Memory B cell (primary cell): ENCODE measurements around the gene C5orf47.

Experiments used
- ATAC-seq: fragments of 150-1000 bp; cut with Tn5 transposase; 2 replicates; pipeline ENCODE4 v1.10.0; 2021; ENCODE audit warnings: low read depth, mild to moderate bottlenecking, moderate library complexity
- DNase-seq, 2 donors: peaks; one replicate each; pipeline ENCODE4 v3.0.0; 2022; ENCODE audit warnings: low spot score in 2 of 2
- H3K27ac Mint-ChIP-seq: one replicate; pipeline ENCODE4 v1.8.0; 2022; ENCODE audit warnings: mild to moderate bottlenecking, moderate library complexity, mixed read lengths
- H3K27me3 Mint-ChIP-seq: one replicate; pipeline ENCODE4 v1.8.0; 2022; ENCODE audit warnings: mixed read lengths
- H3K36me3 Mint-ChIP-seq: one replicate; pipeline ENCODE4 v1.8.0; 2022; ENCODE audit warnings: mild to moderate bottlenecking, mixed read lengths
- H3K4me1 Mint-ChIP-seq: one replicate; pipeline ENCODE4 v1.8.0; 2022; ENCODE audit warnings: mixed read lengths
- H3K4me3 Mint-ChIP-seq: one replicate; pipeline ENCODE4 v1.8.0; 2022; ENCODE audit warnings: mild to moderate bottlenecking, moderate library complexity, mixed read lengths
- H3K9me3 Mint-ChIP-seq: one replicate; pipeline ENCODE4 v1.8.0; 2022; ENCODE audit warnings: mixed read lengths

C5orf47 gene

DNA sequence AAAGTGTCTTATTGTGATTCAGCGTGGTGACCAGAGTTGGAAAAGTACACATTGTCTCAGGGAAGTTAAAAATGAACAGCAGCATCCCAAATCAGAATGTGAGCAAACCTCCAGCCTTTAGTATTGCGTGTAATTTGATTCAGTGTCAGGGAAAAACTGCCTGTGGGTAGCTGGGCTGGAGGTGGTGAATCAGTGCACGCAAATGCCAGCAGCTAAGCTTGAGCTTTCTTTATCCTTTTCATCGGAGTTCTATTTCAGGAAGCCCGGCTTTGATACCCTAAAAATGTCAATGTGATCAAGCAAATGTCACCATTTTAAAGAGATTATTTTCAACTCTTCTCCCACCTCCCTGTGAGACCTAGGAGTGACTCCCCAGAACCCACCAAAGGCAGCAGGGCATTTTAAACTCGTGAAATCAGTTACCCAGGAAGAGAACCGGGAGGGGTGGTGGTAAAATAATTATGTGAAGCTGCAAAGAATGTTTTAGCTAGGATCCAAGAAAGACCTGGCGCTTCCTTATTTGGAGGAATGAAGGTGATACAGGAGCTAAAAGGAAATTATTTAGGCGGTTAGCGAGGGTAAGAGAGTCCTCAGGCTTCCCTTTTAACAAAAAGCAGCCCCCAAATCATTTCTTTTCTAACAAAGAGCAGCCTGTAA is 25.7 kb upstream of the C5orf47 start:
- ATAC-seq (no peak), DNase-seq (no peak)
- H3K27ac Mint-ChIP-seq: no peak overlapping the region
- no peak overlapping the region for H3K4me3 Mint-ChIP-seq
- peaks cover 2% of the 10 kb centered on the region for H3K36me3 Mint-ChIP-seq
- no peaks in the 10 kb centered on the region for H3K4me1 Mint-ChIP-seq
- peaks cover 1% of the 10 kb centered on the region for H3K27me3 Mint-ChIP-seq
- no peaks in the 10 kb centered on the region for H3K9me3 Mint-ChIP-seq

GRCh38 chr5:173963867-173964441 is 25.0 kb upstream of the C5orf47 start:
- no peak for ATAC-seq
- no peak overlapping the region for H3K4me3 Mint-ChIP-seq

DNA sequence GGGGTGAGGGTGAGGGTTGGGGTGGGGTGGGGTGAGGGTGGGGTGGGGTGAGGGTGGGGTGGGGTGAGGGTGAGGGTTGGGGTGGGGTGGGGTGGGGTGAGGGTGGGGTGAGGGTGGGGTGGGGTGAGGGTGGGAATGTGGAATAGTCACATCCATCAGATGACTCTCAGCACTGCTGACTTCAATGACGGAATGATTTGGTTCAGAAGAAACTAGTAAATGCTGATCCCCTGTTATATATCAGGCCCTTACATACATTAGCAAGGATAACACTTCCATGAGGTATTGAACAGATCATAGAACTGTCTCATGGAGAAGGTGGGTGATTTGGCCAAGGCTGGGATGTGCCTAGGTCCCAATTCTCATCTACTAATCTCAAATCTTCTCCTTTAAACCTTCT is 24.5 kb upstream of the C5orf47 start:
- ATAC-seq: no peak
- Mint-ChIP-seq H3K4me1 (no peaks in the 10 kb centered on the region), H3K36me3 (no peaks in the 10 kb centered on the region), H3K27ac (no peak overlapping the region), H3K9me3 (no peaks in the 10 kb centered on the region), H3K27me3 (peaks cover 5% of the 10 kb centered on the region), H3K4me3 (no peak overlapping the region)
- no peak for DNase-seq

More at GRCh38 chr5:173963867-173964441, 25.0 kb upstream of the C5orf47 start:
- Mint-ChIP-seq H3K27ac (no peak overlapping the region), H3K9me3 (no peaks in the 10 kb centered on the region), H3K4me1 (no peaks in the 10 kb centered on the region), H3K36me3 (peaks cover 2% of the 10 kb centered on the region), H3K27me3 (peaks cover 1% of the 10 kb centered on the region)
- DNase-seq: no peak

- Mint-ChIP-seq H3K4me3 (no peak overlapping the region), H3K4me1 (no peaks in the 10 kb centered on the region), H3K27ac (no peak overlapping the region), H3K36me3 (no peaks in the 10 kb centered on the region), H3K9me3 (no peaks in the 10 kb centered on the region), H3K27me3 (peaks cover 7% of the 10 kb centered on the region)
- DNase-seq (no peak), ATAC-seq (no peak)
These were observed 21.7 kb upstream of the C5orf47 start for GRCh38 chr5:173967241-173967640.

DNA sequence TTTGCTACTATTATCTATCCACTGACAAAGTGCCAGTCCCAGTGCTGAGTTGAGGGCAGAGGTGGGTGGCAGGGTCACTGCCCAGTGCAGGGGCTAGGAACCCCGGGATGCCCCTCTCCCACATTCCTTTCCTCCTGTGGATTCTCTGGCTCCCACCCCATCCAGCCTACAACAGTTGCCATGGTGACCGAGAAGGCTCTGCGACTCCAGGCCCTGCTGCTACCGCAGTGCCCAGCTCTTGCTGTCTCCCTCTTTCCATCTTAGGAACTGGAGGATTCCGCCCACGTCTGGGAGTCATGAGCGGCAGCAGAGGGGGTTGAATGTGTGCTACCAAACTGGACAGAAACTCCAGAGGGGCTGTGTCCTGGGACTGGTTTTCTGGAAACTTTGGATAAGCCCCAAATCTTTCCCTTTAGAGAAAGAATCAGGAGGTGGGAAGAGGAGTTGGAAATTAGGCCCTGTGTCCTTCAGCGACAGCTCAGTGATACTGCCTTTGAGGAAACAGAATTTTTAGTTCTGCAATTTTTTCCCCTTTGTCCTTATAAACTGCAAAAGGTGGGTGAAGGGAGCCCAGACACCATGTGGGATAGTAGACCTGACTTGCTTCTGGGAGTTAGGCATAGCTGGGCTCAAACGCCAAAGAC is 20.7 kb upstream of the C5orf47 start:
- Mint-ChIP-seq H3K36me3 (no peaks in the 10 kb centered on the region), H3K9me3 (no peaks in the 10 kb centered on the region), H3K4me1 (peaks cover 3% of the 10 kb centered on the region), H3K27ac (no peak overlapping the region), H3K4me3 (no peak overlapping the region), H3K27me3 (peaks cover 7% of the 10 kb centered on the region)
- DNase-seq (no peak), ATAC-seq (no peak)

DNA sequence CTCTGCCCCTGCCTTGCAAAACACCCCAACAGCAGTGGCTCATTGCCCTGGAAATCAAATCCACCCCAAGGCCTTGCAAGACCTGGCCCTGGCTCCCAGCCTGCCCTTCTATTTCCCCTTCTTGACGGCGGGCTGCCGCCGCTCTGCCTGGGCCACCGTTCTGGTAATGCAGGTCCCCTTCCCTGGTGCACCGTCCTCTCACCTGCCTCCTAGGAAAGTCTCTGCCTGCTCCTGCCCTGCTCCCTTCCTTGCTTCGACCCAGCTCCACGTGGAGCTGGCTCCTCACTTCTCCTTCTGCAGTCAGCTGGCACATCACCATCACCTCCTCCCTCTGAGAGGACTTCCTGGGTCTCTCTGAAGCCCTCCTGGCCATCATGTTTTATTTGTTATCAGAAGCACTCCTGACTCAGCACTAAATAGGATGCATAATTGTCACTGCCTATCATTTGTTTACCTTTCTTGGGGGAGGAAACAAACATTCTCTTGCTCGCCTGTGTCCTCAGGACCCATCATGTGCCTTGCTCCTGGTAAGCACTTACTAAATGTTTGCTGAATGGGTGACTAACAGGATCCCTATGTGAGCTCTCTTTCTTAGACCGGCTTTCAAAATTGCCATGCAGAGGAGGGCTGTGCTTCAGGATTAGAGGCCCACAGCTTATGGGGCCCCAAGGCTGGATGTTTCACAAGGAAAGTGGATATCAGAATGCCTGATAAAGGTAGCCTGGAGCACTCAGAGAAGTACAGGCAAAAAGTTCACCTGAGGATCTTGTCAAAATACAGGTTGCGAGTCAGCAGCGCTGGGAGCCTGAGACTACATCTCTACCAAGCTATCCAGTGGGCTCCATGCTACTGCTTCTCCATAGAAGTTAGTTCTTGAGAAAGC is 19.6 kb upstream of the C5orf47 start:
- Mint-ChIP-seq H3K4me3 (no peak overlapping the region), H3K4me1 (peaks cover 9% of the 10 kb centered on the region), H3K27ac (no peak overlapping the region), H3K9me3 (no peaks in the 10 kb centered on the region), H3K36me3 (no peaks in the 10 kb centered on the region), H3K27me3 (peaks cover 7% of the 10 kb centered on the region)
- no peak for ATAC-seq
- DNase-seq: no peak

- Mint-ChIP-seq H3K4me1 (peaks cover 9% of the 10 kb centered on the region), H3K27ac (no peak overlapping the region), H3K4me3 (no peak overlapping the region), H3K36me3 (no peaks in the 10 kb centered on the region), H3K9me3 (no peaks in the 10 kb centered on the region), H3K27me3 (peaks cover 7% of the 10 kb centered on the region)
- ATAC-seq: no peak
- no peak for DNase-seq
These were observed 17.9 kb upstream of the C5orf47 start for GRCh38 chr5:173970878-173971650.

GRCh38 chr5:173971681-173972345 is 17.2 kb upstream of the C5orf47 start:
- no peak for ATAC-seq
- DNase-seq: no peak
- Mint-ChIP-seq H3K4me3 (no peak overlapping the region), H3K27me3 (peaks cover 7% of the 10 kb centered on the region), H3K36me3 (no peaks in the 10 kb centered on the region), H3K4me1 (peaks cover 9% of the 10 kb centered on the region), H3K9me3 (no peaks in the 10 kb centered on the region), H3K27ac (no peak overlapping the region)

GRCh38 chr5:173972607-173972924 is 16.4 kb upstream of the C5orf47 start:
- peak overlapping the region; percentile 82 for H3K4me3 Mint-ChIP-seq
- peaks cover 6% of the 10 kb centered on the region for H3K27me3 Mint-ChIP-seq
- H3K4me1 Mint-ChIP-seq: peaks cover 9% of the 10 kb centered on the region
- no peak overlapping the region for H3K27ac Mint-ChIP-seq
- no peaks in the 10 kb centered on the region for H3K9me3 Mint-ChIP-seq
- ATAC-seq (no peak), DNase-seq (no peak)
- H3K36me3 Mint-ChIP-seq: no peaks in the 10 kb centered on the region

GRCh38 chr5:173972925-173973615 is 15.9 kb upstream of the C5orf47 start:
- Mint-ChIP-seq H3K9me3 (no peaks in the 10 kb centered on the region), H3K36me3 (no peaks in the 10 kb centered on the region), H3K27ac (no peak overlapping the region), H3K4me1 (peaks cover 9% of the 10 kb centered on the region), H3K27me3 (peaks cover 6% of the 10 kb centered on the region), H3K4me3 (peak overlapping the region; percentile 82)
- DNase-seq (peak; percentile 75 to 76), ATAC-seq (peak; percentile 87)

GRCh38 chr5:173973616-173973969 is 15.4 kb upstream of the C5orf47 start:
- no peak for DNase-seq
- peak; percentile 31 for ATAC-seq
- Mint-ChIP-seq H3K27ac (no peak overlapping the region), H3K27me3 (peaks cover 8% of the 10 kb centered on the region), H3K9me3 (no peaks in the 10 kb centered on the region), H3K36me3 (no peaks in the 10 kb centered on the region), H3K4me1 (peaks cover 9% of the 10 kb centered on the region), H3K4me3 (peak overlapping the region; percentile 82)

DNA sequence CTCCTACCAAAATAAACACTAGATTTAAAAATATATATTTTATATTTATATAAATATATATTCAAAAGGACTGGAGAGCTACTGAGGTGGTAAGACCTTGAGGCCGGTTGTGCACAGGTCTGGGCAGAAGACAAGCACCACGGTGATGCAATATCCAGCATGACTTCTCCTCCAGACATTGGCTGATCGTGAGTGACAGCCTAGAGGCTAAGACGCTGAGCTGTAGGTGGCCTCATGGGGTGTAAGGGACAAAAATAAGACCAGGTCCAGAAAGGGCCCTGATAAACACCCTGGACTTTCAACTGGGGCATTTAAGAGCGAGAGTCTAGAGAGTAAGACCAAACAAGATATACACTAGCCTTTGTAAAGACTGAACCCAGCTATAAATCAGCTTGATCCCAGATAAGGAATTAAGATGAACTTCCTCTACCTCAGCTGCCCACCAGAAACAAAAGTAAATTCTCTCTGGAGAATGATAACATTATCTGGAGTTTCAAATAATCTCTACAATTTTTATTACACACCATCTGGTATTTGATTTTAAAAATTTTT is 14.2 kb upstream of the C5orf47 start:
- ATAC-seq (no peak), DNase-seq (no peak)
- Mint-ChIP-seq H3K27ac (no peak overlapping the region), H3K4me1 (peaks cover 9% of the 10 kb centered on the region), H3K9me3 (no peaks in the 10 kb centered on the region), H3K36me3 (no peaks in the 10 kb centered on the region), H3K4me3 (no peak overlapping the region), H3K27me3 (peaks cover 7% of the 10 kb centered on the region)
